Fibroblast of lung (primary cell): ENCODE measurements around the gene PMEPA1. TPM values are rescaled to one million over a fixed set of nuclear protein-coding genes. Genes with fewer than 3 reads are reported as not detected.

Experiments
- DNase-seq, 2 donors: peaks; one replicate each; pipeline versions ENCODE4 v3.0.0 to v3.0.0-alpha.2; 2010; ENCODE audit warnings: low read depth in 2 of 2
- H2AFZ ChIP-seq: 2 replicates; pipeline ENCODE4 v1.5.1; 2012; ENCODE audit warnings: low read length, control low read depth, inconsistent platforms
- H3K27ac ChIP-seq: 2 replicates; pipeline ENCODE4 v1.5.1; 2011; ENCODE audit warnings: low read length, control low read depth; ENCODE audit not compliant: insufficient read depth
- H3K27me3 ChIP-seq: 2 replicates; pipeline ENCODE4 v1.5.1; 2011; ENCODE audit warnings: mild to moderate bottlenecking, low read length; ENCODE audit not compliant: control insufficient read depth, insufficient read depth
- H3K36me3 ChIP-seq: 2 replicates; pipeline ENCODE4 v1.5.1; 2011; ENCODE audit warnings: low read length; ENCODE audit not compliant: control insufficient read depth, insufficient read depth
- H3K4me1 ChIP-seq: 2 replicates; pipeline ENCODE4 v1.5.1; 2011; ENCODE audit warnings: low read length; ENCODE audit not compliant: control insufficient read depth, insufficient read depth; ENCODE audit errors: extremely low read depth
- H3K4me2 ChIP-seq: 2 replicates; pipeline ENCODE4 v1.5.1; 2011; ENCODE audit warnings: low read length, control low read depth; ENCODE audit not compliant: insufficient read depth; ENCODE audit errors: extremely low read depth
- H3K4me3 ChIP-seq, 4 experiments: fragments of 200-600 bp in 1 of 4; sonication (generic) in 1 of 4; replicated peaks in 1 of 4; 2 replicates each; pipeline ENCODE4 v1.5.1; 2011 to 2016; ENCODE audit warnings: low read length in 4 of 4, low read depth in 3 of 4, mild to moderate bottlenecking in 3 of 4, control low read depth in 2 of 4, inconsistent platforms in 1 of 4, mixed read lengths in 1 of 4; ENCODE audit not compliant: insufficient read depth in 1 of 4; ENCODE audit errors: control extremely low read depth in 1 of 4
- H3K79me2 ChIP-seq: 2 replicates; pipeline ENCODE4 v1.5.1; 2012; ENCODE audit warnings: mild to moderate bottlenecking, low read length, inconsistent platforms; ENCODE audit not compliant: control insufficient read depth, insufficient read depth
- H3K9ac ChIP-seq: 2 replicates; pipeline ENCODE4 v1.5.1; 2011; ENCODE audit warnings: mild to moderate bottlenecking, low read length, control low read depth; ENCODE audit not compliant: insufficient read depth
- H3K9me3 ChIP-seq: 2 replicates; pipeline ENCODE4 v1.5.1; 2012; ENCODE audit warnings: low read depth, low read length; ENCODE audit not compliant: control insufficient read depth, insufficient read depth
- H4K20me1 ChIP-seq: 2 replicates; pipeline ENCODE4 v1.5.1; 2011; ENCODE audit warnings: low read length; ENCODE audit not compliant: control insufficient read depth, insufficient read depth; ENCODE audit errors: extremely low read depth
- EZH2 ChIP-seq: IDR thresholded peaks from 2 replicates; pipeline ENCODE4 v1.5.1; 2012; ENCODE audit warnings: low read length, control low read depth, mild to moderate bottlenecking; ENCODE audit errors: missing control alignments
- polyA plus RNA-seq, 2 donors: library from polyadenylated mRNA; depleted of rRNA in 1 of 2; stranded (reverse) in 1 of 2; unstranded in 1 of 2; fragments of >200 nt; gene quantifications; 2 replicates each; pipeline ENCODE4 v1.2.1, GENCODE V29; 2011 to 2012; ENCODE audit warnings: missing spikeins in 1 of 2
- total RNA-seq: library from RNA; depleted of rRNA; stranded (reverse); fragments of >200 nt; gene quantifications from 2 replicates; pipeline ENCODE4 v1.2.1, GENCODE V29; 2014
- TF ChIP-seq, protein P1 (sequence below), 2 donors: IDR thresholded peaks in 1 of 2; conservative IDR thresholded peaks in 1 of 2; 1 replicate in 1 of 2; 2 replicates in 1 of 2; pipeline ENCODE4 v1.5.1; 2011 to 2012; ENCODE audit warnings: low read length in 2 of 2, control low read depth in 1 of 2, inconsistent platforms in 1 of 2, low read depth in 1 of 2, mild to moderate bottlenecking in 1 of 2

PMEPA1 gene
- total and polyA plus RNA-seq, 2 donors (not counting 1 experiment from before 2014, with no cell fraction given), result 0.19 to 0.33 TPM

DNA sequence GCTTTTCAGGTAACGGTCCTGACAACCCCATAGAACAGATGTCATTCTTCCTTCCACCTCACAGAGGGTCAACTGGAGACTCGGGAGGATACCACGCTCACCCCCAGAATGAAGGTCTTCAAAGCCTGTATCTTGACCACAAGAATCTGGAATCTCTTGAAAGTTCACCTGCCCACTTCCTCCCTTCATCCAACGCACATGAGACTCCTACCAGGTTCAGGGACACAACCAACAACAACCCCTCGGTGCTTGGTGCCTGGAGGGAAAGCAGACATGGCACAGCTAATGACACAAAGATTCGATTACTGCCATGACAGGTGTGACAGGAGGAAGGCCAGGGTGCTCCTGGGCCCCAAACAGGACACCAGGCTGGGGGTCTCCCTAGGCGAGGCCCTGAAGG is 8.2 kb downstream of the PMEPA1 start:
- no peak overlapping the region for H3K9ac ChIP-seq
- no peaks in the 10 kb centered on the region for H3K36me3 ChIP-seq
- TF ChIP-seq, protein P1, sequence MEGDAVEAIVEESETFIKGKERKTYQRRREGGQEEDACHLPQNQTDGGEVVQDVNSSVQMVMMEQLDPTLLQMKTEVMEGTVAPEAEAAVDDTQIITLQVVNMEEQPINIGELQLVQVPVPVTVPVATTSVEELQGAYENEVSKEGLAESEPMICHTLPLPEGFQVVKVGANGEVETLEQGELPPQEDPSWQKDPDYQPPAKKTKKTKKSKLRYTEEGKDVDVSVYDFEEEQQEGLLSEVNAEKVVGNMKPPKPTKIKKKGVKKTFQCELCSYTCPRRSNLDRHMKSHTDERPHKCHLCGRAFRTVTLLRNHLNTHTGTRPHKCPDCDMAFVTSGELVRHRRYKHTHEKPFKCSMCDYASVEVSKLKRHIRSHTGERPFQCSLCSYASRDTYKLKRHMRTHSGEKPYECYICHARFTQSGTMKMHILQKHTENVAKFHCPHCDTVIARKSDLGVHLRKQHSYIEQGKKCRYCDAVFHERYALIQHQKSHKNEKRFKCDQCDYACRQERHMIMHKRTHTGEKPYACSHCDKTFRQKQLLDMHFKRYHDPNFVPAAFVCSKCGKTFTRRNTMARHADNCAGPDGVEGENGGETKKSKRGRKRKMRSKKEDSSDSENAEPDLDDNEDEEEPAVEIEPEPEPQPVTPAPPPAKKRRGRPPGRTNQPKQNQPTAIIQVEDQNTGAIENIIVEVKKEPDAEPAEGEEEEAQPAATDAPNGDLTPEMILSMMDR (conservative IDR thresholded peaks at IDR 0.05 in 1 of 2, IDR thresholded peaks at IDR 0.05 in 1 of 2; ENCODE audit: low read depth in 1 of 2, low read length in 2 of 2), result no peak
- no peak for TF ChIP-seq EZH2
- no peak overlapping the region for H2AFZ ChIP-seq
- no peak for DNase-seq
- H3K4me1 ChIP-seq, result peaks cover 7% of the 10 kb centered on the region
- no peak overlapping the region for H3K4me3 ChIP-seq
- no peak overlapping the region for H3K4me2 ChIP-seq
- no peaks in the 10 kb centered on the region for H4K20me1 ChIP-seq
- no peak overlapping the region for H3K27ac ChIP-seq
- H3K27me3 ChIP-seq, result peaks cover 24% of the 10 kb centered on the region
- no peaks in the 10 kb centered on the region for H3K79me2 ChIP-seq
- H3K9me3 ChIP-seq, result no peaks in the 10 kb centered on the region

DNA sequence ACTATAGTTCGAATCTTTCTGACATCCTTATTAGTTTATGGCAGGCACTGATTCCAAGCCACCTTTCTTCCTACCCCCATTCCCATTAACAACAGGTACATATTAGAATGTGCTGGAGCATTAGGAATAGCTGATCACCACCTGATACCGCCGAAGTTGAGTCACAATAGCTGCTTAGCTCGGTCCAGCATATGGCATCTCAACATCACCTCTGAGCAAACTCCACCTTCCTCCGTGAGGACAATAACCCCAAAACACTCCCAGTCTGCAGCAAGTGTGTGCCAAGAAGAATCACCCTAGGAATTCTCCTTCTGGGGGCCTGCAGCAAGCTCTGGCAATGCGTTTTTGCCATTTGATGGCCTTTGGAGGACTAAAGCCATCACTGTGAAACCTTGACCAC is 8.7 kb downstream of the PMEPA1 start:
- no peak overlapping the region for H3K27ac ChIP-seq
- H3K4me2 ChIP-seq, result no peak overlapping the region
- H3K27me3 ChIP-seq, result peaks cover 24% of the 10 kb centered on the region
- no peak overlapping the region for H2AFZ ChIP-seq
- H3K36me3 ChIP-seq, result no peaks in the 10 kb centered on the region
- no peak for DNase-seq
- H3K4me1 ChIP-seq, result peaks cover 7% of the 10 kb centered on the region
- H3K9me3 ChIP-seq, result no peaks in the 10 kb centered on the region
- no peak for TF ChIP-seq EZH2
- TF ChIP-seq, protein P1 (conservative IDR thresholded peaks at IDR 0.05 in 1 of 2, IDR thresholded peaks at IDR 0.05 in 1 of 2; ENCODE audit: low read depth in 1 of 2, low read length in 2 of 2), result no peak
- H3K9ac ChIP-seq, result no peak overlapping the region
- no peaks in the 10 kb centered on the region for H4K20me1 ChIP-seq
- no peaks in the 10 kb centered on the region for H3K79me2 ChIP-seq
- no peak overlapping the region for H3K4me3 ChIP-seq

DNA sequence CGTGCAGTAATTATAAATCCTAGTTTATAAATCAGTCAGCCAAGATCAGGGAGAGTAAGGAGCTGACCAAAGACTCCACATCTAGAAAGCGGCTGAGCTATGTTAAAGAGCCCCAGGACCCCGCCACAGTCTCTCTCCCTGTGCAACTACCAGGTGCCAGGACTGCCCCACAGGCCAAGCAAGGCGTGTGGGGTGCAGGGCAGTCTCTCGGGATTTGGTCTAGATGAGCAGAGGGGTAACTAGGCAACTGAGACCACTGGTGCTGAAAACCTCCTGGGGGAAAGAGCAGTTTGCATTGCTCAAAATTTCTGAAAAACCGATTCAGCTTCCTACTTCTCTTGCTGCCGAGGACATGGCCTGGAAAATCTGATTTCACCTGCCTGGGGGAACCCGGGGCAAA is 10.4 kb downstream of the PMEPA1 start:
- Histone ChIP-seq H2AFZ (no peak overlapping the region), H3K27ac (no peak overlapping the region), H3K4me3 (no peak overlapping the region), H3K9ac (no peak overlapping the region), H3K36me3 (no peaks in the 10 kb centered on the region), H3K4me1 (peaks cover 7% of the 10 kb centered on the region), H3K27me3 (peaks cover 10% of the 10 kb centered on the region), H4K20me1 (no peaks in the 10 kb centered on the region), H3K4me2 (no peak overlapping the region), H3K9me3 (no peaks in the 10 kb centered on the region), H3K79me2 (no peaks in the 10 kb centered on the region)
- TF ChIP-seq, protein P1 (conservative IDR thresholded peaks at IDR 0.05 in 1 of 2, IDR thresholded peaks at IDR 0.05 in 1 of 2; ENCODE audit: low read depth in 1 of 2, low read length in 2 of 2), result no peak
- TF ChIP-seq EZH2, result no peak
- no peak for DNase-seq
